ENCODE data around the gene SHH.

SHH gene

DNA sequence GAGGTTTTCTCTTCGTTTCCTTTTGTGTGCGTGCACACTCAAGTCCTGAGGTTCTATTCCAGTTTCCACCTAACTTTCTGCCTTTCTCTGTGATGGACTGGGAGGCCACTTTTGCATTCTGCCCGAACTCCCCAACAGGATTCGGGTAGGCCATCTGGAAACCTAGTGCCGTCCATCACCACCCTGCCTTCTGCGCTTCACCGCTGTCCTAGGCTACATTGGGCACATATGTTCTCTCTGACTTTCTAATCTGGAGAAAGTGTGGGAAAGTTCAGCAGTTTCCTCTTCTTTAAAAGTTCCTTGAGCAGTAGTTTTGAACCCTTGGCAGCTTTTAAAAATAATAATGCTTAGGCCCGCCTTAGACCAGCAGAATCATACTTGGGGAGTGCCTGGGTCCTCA lies 46.8 kb downstream of the SHH start:
- Histone ChIP-seq H3K27me3 (ENCODE audit: insufficient read depth, low read length, poor library complexity, severe bottlenecking) (no peaks in the 10 kb centered on the region), H3K36me3 (ENCODE audit: insufficient read depth, low read length) (peaks cover 56% of the 10 kb centered on the region), H3K9me3 (ENCODE audit: insufficient read depth, low read depth, low read length) (no peaks in the 10 kb centered on the region), H3K4me1 (ENCODE audit: insufficient read depth, low read length, poor library complexity, severe bottlenecking) (peaks cover 68% of the 10 kb centered on the region), H3K9me2 (replicated peaks; ENCODE audit: low read depth, low read length) (no peaks in the 10 kb centered on the region), H2AFZ (ENCODE audit: low read length) (no peak overlapping the region), H4K20me1 (ENCODE audit: insufficient read depth, low read length, poor library complexity, severe bottlenecking) (no peaks in the 10 kb centered on the region), H3F3A (ENCODE audit: low read depth) (peaks cover 34% of the 10 kb centered on the region), H3K4me3 (ENCODE audit: low read length, poor library complexity, severe bottlenecking) (peak overlapping the region; percentile 70), H3K4me2 (ENCODE audit: low read depth, low read length, poor library complexity, severe bottlenecking) (peak overlapping the region; percentile 88), H3K79me2 (ENCODE audit: insufficient read depth, low read length) (peaks cover 49% of the 10 kb centered on the region), H3K9ac (ENCODE audit: low read depth, low read length, poor library complexity, severe bottlenecking) (peak overlapping the region; percentile 86)
- TF ChIP-seq, protein P1, sequence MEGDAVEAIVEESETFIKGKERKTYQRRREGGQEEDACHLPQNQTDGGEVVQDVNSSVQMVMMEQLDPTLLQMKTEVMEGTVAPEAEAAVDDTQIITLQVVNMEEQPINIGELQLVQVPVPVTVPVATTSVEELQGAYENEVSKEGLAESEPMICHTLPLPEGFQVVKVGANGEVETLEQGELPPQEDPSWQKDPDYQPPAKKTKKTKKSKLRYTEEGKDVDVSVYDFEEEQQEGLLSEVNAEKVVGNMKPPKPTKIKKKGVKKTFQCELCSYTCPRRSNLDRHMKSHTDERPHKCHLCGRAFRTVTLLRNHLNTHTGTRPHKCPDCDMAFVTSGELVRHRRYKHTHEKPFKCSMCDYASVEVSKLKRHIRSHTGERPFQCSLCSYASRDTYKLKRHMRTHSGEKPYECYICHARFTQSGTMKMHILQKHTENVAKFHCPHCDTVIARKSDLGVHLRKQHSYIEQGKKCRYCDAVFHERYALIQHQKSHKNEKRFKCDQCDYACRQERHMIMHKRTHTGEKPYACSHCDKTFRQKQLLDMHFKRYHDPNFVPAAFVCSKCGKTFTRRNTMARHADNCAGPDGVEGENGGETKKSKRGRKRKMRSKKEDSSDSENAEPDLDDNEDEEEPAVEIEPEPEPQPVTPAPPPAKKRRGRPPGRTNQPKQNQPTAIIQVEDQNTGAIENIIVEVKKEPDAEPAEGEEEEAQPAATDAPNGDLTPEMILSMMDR (conservative IDR thresholded peaks at IDR 0.05; ENCODE audit: low read length), result no peak
- TF ChIP-seq EZH2phosphoT487 (IDR thresholded peaks at IDR 0.05; ENCODE audit: borderline replicate concordance), result no peak

DNA sequence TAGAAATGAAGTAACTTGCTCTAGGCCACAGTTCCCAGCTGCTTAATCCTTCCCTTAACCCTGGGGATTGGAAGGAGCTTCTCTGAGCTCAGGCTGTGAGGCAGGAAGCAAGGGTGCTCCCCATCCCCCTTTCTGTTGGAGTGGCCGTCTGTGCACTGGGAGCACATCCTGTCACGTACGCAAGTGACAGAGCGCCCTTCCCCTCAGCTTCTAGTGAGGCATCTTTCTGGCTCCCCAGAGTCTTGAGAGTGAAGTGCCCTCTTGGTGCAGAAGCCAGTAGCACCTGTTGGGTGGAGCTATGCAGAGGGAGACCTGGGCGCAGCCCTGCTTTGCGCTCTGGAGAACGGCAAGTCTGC lies 47.8 kb downstream of the SHH start:
- Histone ChIP-seq H3K27me3 (ENCODE audit: insufficient read depth, low read length, poor library complexity, severe bottlenecking) (no peaks in the 10 kb centered on the region), H3F3A (ENCODE audit: low read depth) (peaks cover 34% of the 10 kb centered on the region), H4K20me1 (ENCODE audit: insufficient read depth, low read length, poor library complexity, severe bottlenecking) (no peaks in the 10 kb centered on the region), H2AFZ (ENCODE audit: low read length) (0 out of 2 replicates have a peak overlapping the region, but pooled peaks have one; percentile 11), H3K9me2 (replicated peaks; ENCODE audit: low read depth, low read length) (no peaks in the 10 kb centered on the region), H3K9me3 (ENCODE audit: insufficient read depth, low read depth, low read length) (no peaks in the 10 kb centered on the region), H3K4me2 (ENCODE audit: low read depth, low read length, poor library complexity, severe bottlenecking) (peak overlapping the region; percentile 88), H3K9ac (ENCODE audit: low read depth, low read length, poor library complexity, severe bottlenecking) (peak overlapping the region; percentile 86), H3K4me1 (ENCODE audit: insufficient read depth, low read length, poor library complexity, severe bottlenecking) (peaks cover 73% of the 10 kb centered on the region), H3K79me2 (ENCODE audit: insufficient read depth, low read length) (peaks cover 59% of the 10 kb centered on the region), H3K36me3 (ENCODE audit: insufficient read depth, low read length) (peaks cover 54% of the 10 kb centered on the region), H3K4me3 (ENCODE audit: low read length, poor library complexity, severe bottlenecking) (peak overlapping the region; percentile 70)
- no peak for TF ChIP-seq EZH2phosphoT487 (IDR thresholded peaks at IDR 0.05; ENCODE audit: borderline replicate concordance)
- TF ChIP-seq, protein P1 (conservative IDR thresholded peaks at IDR 0.05; ENCODE audit: low read length), result 0 out of 2 replicates have a peak, but pooled peaks have one; percentile 22

DNA sequence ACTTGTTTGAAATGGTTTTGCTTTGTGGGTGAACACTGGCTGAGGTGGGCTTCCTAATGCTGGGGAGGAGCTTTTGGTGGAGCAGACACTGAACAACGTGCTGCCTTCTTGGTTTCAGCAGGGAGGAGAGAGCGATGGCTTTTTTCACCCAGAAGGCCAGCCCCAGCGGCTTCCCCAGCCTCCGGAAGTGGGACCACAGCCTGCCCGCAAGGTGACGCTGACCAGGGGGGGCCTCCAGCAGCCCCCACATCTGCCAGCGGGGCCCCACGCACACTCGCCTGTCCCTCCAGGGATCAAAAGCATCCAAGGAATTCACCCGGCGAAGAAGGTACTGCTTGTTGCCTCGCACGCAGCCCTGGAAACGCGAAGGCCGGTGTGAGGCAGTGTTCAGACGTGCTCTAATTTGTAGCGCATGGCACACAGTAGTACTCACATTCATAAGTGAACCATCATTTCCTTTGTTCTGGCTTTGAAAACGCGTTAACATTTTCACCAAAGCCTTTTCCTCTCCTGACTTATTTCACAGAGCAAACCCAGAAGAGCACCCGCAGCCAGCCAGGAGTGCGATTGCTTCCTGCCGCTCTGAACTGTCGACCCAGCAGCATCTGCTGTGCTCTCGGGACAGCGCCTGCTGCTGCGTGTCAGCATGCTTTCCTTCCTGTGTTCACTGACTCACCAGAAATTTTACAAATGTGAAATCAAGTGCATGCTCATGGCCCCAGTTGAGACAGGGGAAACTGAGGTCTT lies 48.4 kb downstream of the SHH start:
- Histone ChIP-seq H3K27me3 (ENCODE audit: insufficient read depth, low read length, poor library complexity, severe bottlenecking) (no peaks in the 10 kb centered on the region), H3F3A (ENCODE audit: low read depth) (peaks cover 34% of the 10 kb centered on the region), H3K4me2 (ENCODE audit: low read depth, low read length, poor library complexity, severe bottlenecking) (peak overlapping the region; percentile 88), H3K9me3 (ENCODE audit: insufficient read depth, low read depth, low read length) (no peaks in the 10 kb centered on the region), H3K9me2 (replicated peaks; ENCODE audit: low read depth, low read length) (no peaks in the 10 kb centered on the region), H4K20me1 (ENCODE audit: insufficient read depth, low read length, poor library complexity, severe bottlenecking) (no peaks in the 10 kb centered on the region), H3K4me3 (ENCODE audit: low read length, poor library complexity, severe bottlenecking) (peak overlapping the region; percentile 70), H3K36me3 (ENCODE audit: insufficient read depth, low read length) (peaks cover 51% of the 10 kb centered on the region), H2AFZ (ENCODE audit: low read length) (0 out of 2 replicates have a peak overlapping the region, but pooled peaks have one; percentile 11), H3K9ac (ENCODE audit: low read depth, low read length, poor library complexity, severe bottlenecking) (peak overlapping the region; percentile 86), H3K4me1 (ENCODE audit: insufficient read depth, low read length, poor library complexity, severe bottlenecking) (peaks cover 73% of the 10 kb centered on the region), H3K79me2 (ENCODE audit: insufficient read depth, low read length) (peaks cover 60% of the 10 kb centered on the region)
- TF ChIP-seq EZH2phosphoT487 (IDR thresholded peaks at IDR 0.05; ENCODE audit: borderline replicate concordance), result no peak
- TF ChIP-seq, protein P1 (conservative IDR thresholded peaks at IDR 0.05; ENCODE audit: low read length), result no peak

Data from Loucy (cell line).